Inferior parietal cortex (tissue), 1 donor: ENCODE results near the gene NDUFA1.
"Not testable (repeated sequence)": the region's sequence is repeated elsewhere in the genome, so short reads cannot be mapped to it uniquely, and the experiment has no call there.

Experiments used
- DNase-seq: peaks from one replicate; pipeline ENCODE4 v3.0.0-alpha.2; 2016; ENCODE audit errors: extremely low spot score

Gene NDUFA1

DNA sequence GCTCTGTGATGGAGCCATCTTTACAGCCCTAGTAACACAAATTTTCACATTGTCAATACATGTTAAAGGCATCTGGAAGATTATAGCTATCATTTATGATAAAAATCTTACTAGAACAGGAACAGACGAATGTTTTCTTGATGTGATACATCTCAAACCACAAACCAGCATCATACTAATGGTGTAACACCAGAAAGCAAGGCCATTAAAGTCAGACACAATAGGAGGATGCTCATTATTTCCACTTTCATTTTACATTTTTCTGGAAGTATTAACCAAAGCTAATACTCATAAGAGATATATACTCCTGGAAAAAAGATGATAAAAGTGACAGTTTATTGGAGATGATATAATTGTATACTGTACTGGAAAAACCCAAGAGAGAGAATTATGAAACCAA is 29.3 kb downstream of the NDUFA1 start:
- DNase-seq, result no peak

DNA sequence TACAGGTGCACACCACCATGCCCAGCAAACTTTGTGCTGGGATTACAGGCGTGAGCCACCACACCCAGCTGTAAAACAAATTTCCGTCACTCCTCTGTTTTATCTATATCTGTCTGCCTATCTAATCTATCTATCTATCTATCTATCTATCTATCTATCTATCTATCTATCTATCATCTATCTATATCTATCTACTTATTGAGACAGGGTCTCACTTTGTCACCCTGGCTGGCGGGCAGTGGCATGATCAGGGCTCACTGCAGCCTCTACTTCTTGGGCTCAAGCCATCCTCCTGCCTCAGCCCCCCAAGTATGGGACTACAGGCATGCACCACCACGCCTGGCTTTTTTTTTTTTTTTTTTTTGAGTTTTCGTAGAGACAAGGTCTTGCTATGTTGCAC is 44.7 kb downstream of the NDUFA1 start:
- no peak for DNase-seq

DNA sequence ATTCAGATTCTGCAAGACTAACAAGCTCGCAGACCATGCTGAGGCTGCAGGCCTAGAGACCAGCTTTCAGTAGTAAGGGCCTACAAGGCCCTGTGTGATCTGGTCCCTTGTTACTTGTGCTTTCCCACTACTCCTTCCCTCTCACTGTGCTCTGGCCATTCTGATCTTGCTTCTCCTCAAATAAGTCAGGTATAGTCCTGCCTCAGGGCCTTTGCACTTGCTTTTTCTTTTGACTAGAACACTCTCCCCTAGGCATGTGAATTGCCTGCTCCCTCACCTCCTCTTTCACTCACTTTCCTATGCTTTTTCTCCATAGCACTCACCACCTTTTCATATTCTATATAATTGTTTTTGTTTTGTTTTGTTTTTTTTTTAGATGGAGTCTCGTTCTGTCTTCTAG is 46.2 kb downstream of the NDUFA1 start:
- no peak for DNase-seq

DNA sequence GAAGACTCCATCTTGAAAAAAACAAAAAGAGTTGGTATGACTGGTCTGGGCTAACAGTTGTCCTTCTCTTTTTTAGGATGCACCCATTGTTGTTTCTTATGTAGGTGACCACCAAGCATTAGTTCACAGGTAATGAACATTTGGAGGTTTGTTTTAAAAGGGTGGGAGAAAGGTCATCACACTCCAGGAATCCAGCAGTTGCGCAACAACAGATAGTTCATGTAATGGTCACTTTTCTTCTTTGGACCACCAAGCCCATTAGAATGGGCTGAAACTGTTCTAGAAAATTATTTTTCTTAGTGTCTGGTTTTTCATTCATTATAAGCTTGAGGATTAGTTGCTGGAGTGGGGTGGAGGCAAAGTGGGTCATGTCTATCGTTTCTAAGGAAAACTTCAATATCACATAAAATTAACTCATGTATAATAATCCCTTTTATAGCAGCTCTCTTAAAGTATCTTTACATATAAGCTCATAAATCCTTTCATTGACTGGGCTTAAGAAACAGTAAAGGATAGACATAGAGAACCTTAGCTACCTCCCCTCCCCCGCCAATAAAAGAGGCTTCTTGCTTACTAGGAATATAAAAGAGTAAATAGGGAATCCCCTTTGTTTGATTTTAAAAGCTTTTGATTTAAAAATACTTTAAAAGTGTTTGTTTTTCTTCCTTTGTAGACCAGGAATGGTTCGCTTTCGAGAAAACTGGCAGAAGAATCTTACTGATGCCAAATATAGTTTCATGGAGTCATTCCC is 48.4 kb downstream of the NDUFA1 start:
- DNase-seq, result no peak

DNA sequence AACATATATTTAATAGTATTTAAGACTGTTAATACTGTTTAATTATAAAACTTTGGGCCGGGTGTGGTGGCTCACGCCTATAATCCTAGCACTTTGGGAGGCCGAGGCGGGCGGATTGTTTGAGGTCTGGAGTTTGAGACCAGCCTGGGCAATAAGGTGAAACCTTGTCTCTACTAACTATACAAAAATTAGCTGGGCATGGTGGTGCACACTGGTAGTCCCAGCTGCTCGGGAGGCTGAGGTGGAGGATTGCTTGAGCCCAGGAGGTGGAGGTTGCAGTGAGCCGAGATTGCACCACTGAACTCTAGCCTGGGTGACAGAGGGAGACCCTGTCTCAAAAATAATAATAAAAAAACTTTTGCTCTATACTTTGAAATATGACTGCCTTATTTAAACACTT is 50.8 kb downstream of the NDUFA1 start:
- DNase-seq, result not testable (repeated sequence)
